Endodermal cell (in vitro differentiated cells): ENCODE data around the gene AKR1C3. TPM values are rescaled to one million over a fixed set of nuclear protein-coding genes. Genes with fewer than 3 reads are reported as not detected.
"Not testable (repeated sequence)": the region's sequence is repeated elsewhere in the genome, so short reads cannot be mapped to it uniquely, and the experiment has no call there.

Source experiments
- DNase-seq: peaks from one replicate; pipeline ENCODE4 v3.0.0-alpha.2; 2017
- H3K27ac ChIP-seq: 2 replicates; pipeline ENCODE4 v1.5.1; 2013; ENCODE audit warnings: mild to moderate bottlenecking, low read depth, low read length, moderate library complexity
- H3K27me3 ChIP-seq: 2 replicates; pipeline ENCODE4 v1.6.1; 2013; ENCODE audit warnings: mild to moderate bottlenecking, low read length, moderate library complexity; ENCODE audit not compliant: insufficient read depth, control insufficient read depth, poor library complexity, severe bottlenecking
- H3K36me3 ChIP-seq: 2 replicates; pipeline ENCODE4 v1.7.0; 2013; ENCODE audit warnings: mild to moderate bottlenecking, low read length, moderate library complexity; ENCODE audit not compliant: control insufficient read depth, insufficient read depth
- H3K4me1 ChIP-seq: one replicate; pipeline ENCODE4 v1.7.0; 2013; ENCODE audit warnings: low read length; ENCODE audit not compliant: control insufficient read depth, insufficient read depth
- H3K4me3 ChIP-seq: 2 replicates; pipeline ENCODE4 v1.5.1; 2013; ENCODE audit warnings: mild to moderate bottlenecking, low read length, moderate library complexity
- H3K9ac ChIP-seq: 2 replicates; pipeline ENCODE4 v1.6.1; 2013; ENCODE audit warnings: mild to moderate bottlenecking, low read length, moderate library complexity; ENCODE audit not compliant: poor library complexity, severe bottlenecking; ENCODE audit errors: extremely low read depth
- H3K9me3 ChIP-seq: 2 replicates; pipeline ENCODE4 v1.6.1; 2013; ENCODE audit warnings: mild to moderate bottlenecking, low read length, moderate library complexity; ENCODE audit not compliant: control insufficient read depth
- H3K27ac Mint-ChIP-seq: 2 replicates; pipeline ENCODE4 v1.8.0; 2020; ENCODE audit warnings: mixed read lengths
- H3K27me3 Mint-ChIP-seq: 2 replicates; pipeline ENCODE4 v1.8.0; 2021; ENCODE audit warnings: mild to moderate bottlenecking, mixed read lengths; ENCODE audit not compliant: insufficient read depth
- H3K36me3 Mint-ChIP-seq: 2 replicates; pipeline ENCODE4 v1.8.0; 2020; ENCODE audit warnings: low read depth, mixed read lengths
- H3K4me1 Mint-ChIP-seq: 2 replicates; pipeline ENCODE4 v1.8.0; 2020; ENCODE audit warnings: mixed read lengths
- H3K4me3 Mint-ChIP-seq: 2 replicates; pipeline ENCODE4 v1.8.0; 2020; ENCODE audit warnings: mild to moderate bottlenecking, moderate library complexity, mixed read lengths
- H3K9me3 Mint-ChIP-seq: 2 replicates; pipeline ENCODE4 v1.8.0; 2020; ENCODE audit warnings: mild to moderate bottlenecking, mixed read lengths
- CTCF ChIP-seq: fragments of 200-600 bp; sonication (generic); conservative IDR thresholded peaks from 2 replicates; pipeline ENCODE4 v1.5.0; 2021; ENCODE audit warnings: antibody characterized with exemption, mild to moderate bottlenecking
- WGBS, 2 experiments: methylation state at CpG; one replicate each; pipeline versions ENCODE4 v1.1.5 to v1.1.7; 2013; ENCODE audit warnings: missing lambda C conversion rate in 2 of 2, mixed read lengths in 1 of 2; ENCODE audit not compliant: insufficient coverage in 1 of 2, insufficient read length in 1 of 2; 5-methylcytosine and 5-hydroxymethylcytosine counted together
- total RNA-seq, 2 donors: library from RNA; stranded (reverse); fragmentation: NEBNext Ultra II Directional in 1 of 2; extraction: Animal tissue kit (Norgen Biotek cat#: 25700) in 1 of 2; gene quantifications; 2 replicates in 1 of 2; 3 replicates in 1 of 2; pipeline ENCODE4 v1.2.1, GENCODE V29; 2021

AKR1C3 gene
- total RNA-seq, 2 donors from 2014 or later = 6.1 to 28.9 TPM

DNA sequence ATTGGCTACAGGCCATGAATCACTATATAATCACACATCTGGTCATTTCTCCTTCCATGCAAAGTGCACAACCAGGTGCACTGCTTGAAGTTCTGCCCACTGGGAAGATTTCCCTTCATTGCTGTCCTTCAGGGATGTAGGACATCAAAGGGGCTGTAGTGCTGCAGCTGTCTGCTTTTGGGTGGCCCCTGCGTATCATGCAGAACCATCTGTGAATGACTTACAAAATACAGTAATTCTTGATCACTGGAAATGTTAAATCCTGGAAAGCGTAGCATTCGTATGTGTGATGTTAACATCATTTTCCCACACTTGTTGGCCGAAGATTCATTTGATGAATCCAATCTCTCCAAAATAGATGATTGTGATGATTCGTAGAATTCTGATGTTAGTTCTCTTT lies 22.4 kb downstream of the AKR1C3 start:
- H3K27me3 ChIP-seq = no peaks in the 10 kb centered on the region
- DNase-seq = no peak
- H3K4me1 Mint-ChIP-seq = no peaks in the 10 kb centered on the region
- peaks cover 3% of the 10 kb centered on the region for H3K27me3 Mint-ChIP-seq
- H3K9ac ChIP-seq = no peak overlapping the region
- no peaks in the 10 kb centered on the region for H3K36me3 ChIP-seq
- H3K36me3 Mint-ChIP-seq = no peaks in the 10 kb centered on the region
- H3K4me3 Mint-ChIP-seq = no peak overlapping the region
- H3K9me3 Mint-ChIP-seq = peaks cover 60% of the 10 kb centered on the region
- WGBS, 2 experiments = 94 to 100% methylated on average over 3 to 5 of the region's 5 CpGs
- H3K4me1 ChIP-seq = no peaks in the 10 kb centered on the region
- no peak overlapping the region for H3K27ac ChIP-seq
- TF ChIP-seq CTCF = no peak
- H3K4me3 ChIP-seq = no peak overlapping the region
- no peak overlapping the region for H3K27ac Mint-ChIP-seq
- H3K9me3 ChIP-seq = peaks cover 9% of the 10 kb centered on the region

GRCh38 chr10:5117026-5117425 lies 22.8 kb downstream of the AKR1C3 start:
- no peak overlapping the region for H3K27ac Mint-ChIP-seq
- peaks cover 62% of the 10 kb centered on the region for H3K9me3 Mint-ChIP-seq
- H3K36me3 Mint-ChIP-seq = no peaks in the 10 kb centered on the region
- Histone ChIP-seq H3K27me3 (no peaks in the 10 kb centered on the region), H3K4me1 (no peaks in the 10 kb centered on the region), H3K9ac (no peak overlapping the region), H3K9me3 (peaks cover 9% of the 10 kb centered on the region), H3K36me3 (no peaks in the 10 kb centered on the region), H3K4me3 (no peak overlapping the region), H3K27ac (no peak overlapping the region)
- H3K4me3 Mint-ChIP-seq = no peak overlapping the region
- peaks cover 3% of the 10 kb centered on the region for H3K27me3 Mint-ChIP-seq
- H3K4me1 Mint-ChIP-seq = no peaks in the 10 kb centered on the region
- TF ChIP-seq CTCF = no peak
- DNase-seq = no peak
- WGBS, 2 experiments = 86 to 94% methylated on average over 1 to 3 of the region's 3 CpGs

DNA sequence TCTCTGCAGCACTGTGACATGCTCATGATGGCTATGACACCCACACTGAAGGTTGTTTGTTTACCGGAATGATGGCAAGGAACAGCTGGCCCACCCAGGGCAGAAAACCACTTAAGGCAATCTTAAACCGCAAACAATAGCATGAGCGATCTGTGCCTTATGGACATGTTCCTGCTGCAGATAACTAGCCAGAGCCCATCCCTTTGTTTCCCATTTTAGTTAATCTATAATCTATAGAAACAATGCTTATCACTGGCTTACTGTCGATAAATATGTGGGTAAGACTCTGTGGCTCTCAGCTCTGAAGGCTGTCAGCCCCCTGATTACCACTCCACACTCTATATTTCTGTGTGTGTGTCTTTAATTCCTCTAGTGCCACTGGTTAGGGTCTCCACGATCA lies 25.8 kb downstream of the AKR1C3 start:
- H3K4me3 Mint-ChIP-seq, H3K36me3 ChIP-seq, H3K27ac ChIP-seq, H3K4me1 Mint-ChIP-seq, H3K4me1 ChIP-seq, H3K36me3 Mint-ChIP-seq, DNase-seq, H3K27me3 Mint-ChIP-seq, H3K27me3 ChIP-seq, H3K4me3 ChIP-seq, H3K9ac ChIP-seq, H3K27ac Mint-ChIP-seq, H3K9me3 ChIP-seq: not testable (repeated sequence)
- 96 to 100% methylated on average over 1 to 4 of the region's 5 CpGs for WGBS, 2 experiments
- H3K9me3 Mint-ChIP-seq = peaks cover 62% of the 10 kb centered on the region

GRCh38 chr10:5123886-5124285 lies 29.7 kb downstream of the AKR1C3 start:
- Histone ChIP-seq H3K27ac (no peak overlapping the region), H3K4me3 (no peak overlapping the region), H3K36me3 (no peaks in the 10 kb centered on the region), H3K27me3 (no peaks in the 10 kb centered on the region), H3K4me1 (no peaks in the 10 kb centered on the region), H3K9me3 (peaks cover 8% of the 10 kb centered on the region), H3K9ac (no peak overlapping the region)
- Mint-ChIP-seq H3K27me3 (peaks cover 1% of the 10 kb centered on the region), H3K4me1 (no peaks in the 10 kb centered on the region), H3K27ac (no peak overlapping the region), H3K4me3 (no peak overlapping the region), H3K9me3 (peaks cover 60% of the 10 kb centered on the region), H3K36me3 (no peaks in the 10 kb centered on the region)
- no peak for TF ChIP-seq CTCF
- DNase-seq = no peak
